Heart right ventricle (tissue), 16 donors: ENCODE data around the gene PCDHGA9. TPM values are rescaled to one million over a fixed set of nuclear protein-coding genes. Genes with fewer than 3 reads are reported as not detected.
"Not testable (repeated sequence)": the region's sequence is repeated elsewhere in the genome, so short reads cannot be mapped to it uniquely, and the experiment has no call there.

Experiments
- ATAC-seq, 8 donors: fragments of 200-7000 bp; cut with Tn5 transposase; one replicate each; pipeline ENCODE4 v1.9.1; 2020; ENCODE audit warnings: mild to moderate bottlenecking in 8 of 8, moderate library complexity in 8 of 8, moderate number of reproducible peaks in 1 of 8
- DNase-seq, 2 donors: peaks; one replicate each; pipeline ENCODE4 v3.0.0-alpha.2; 2020
- H3K27ac ChIP-seq, 10 donors: fragments of 200-600 bp; sonication (generic) in 2 of 10; one replicate each; pipeline versions ENCODE4 v1.5.0 to v1.8.0; 2020 to 2022; ENCODE audit warnings: mild to moderate bottlenecking in 3 of 10
- H3K27me3 ChIP-seq, 7 donors: fragments of 200-600 bp; one replicate each; pipeline ENCODE4 v1.8.0; 2021 to 2022; ENCODE audit warnings: mild to moderate bottlenecking in 2 of 7
- H3K36me3 ChIP-seq, 9 donors: fragments of 200-600 bp; sonication (generic) in 1 of 9; one replicate each; pipeline versions ENCODE4 v1.5.0 to v1.8.0; 2020 to 2022; ENCODE audit warnings: mild to moderate bottlenecking in 2 of 9
- H3K4me1 ChIP-seq, 9 donors: fragments of 200-600 bp; sonication (generic) in 1 of 9; one replicate each; pipeline versions ENCODE4 v1.5.0 to v1.8.0; 2020 to 2022; ENCODE audit warnings: mild to moderate bottlenecking in 4 of 9
- H3K4me3 ChIP-seq, 10 donors: fragments of 200-600 bp; sonication (generic) in 2 of 10; one replicate each; pipeline versions ENCODE4 v1.5.0 to v1.8.0; 2020 to 2022; ENCODE audit warnings: mild to moderate bottlenecking in 7 of 10, moderate library complexity in 2 of 10
- H3K9me3 ChIP-seq, 11 donors: fragments of 200-600 bp in 10 of 11; sonication (generic) in 2 of 11; one replicate each; pipeline versions ENCODE4 v1.5.0 to v1.8.0; 2013 to 2022; ENCODE audit warnings: mild to moderate bottlenecking in 2 of 11, control low read depth in 1 of 11, moderate library complexity in 1 of 11
- WGBS, 2 donors: extraction: QIAGEN DNeasy Blood & Tissue Kit; methylation state at CpG; one replicate each; pipeline ENCODE4 v1.1.7; 2013; ENCODE audit warnings: inconsistent platforms in 1 of 2; 5-methylcytosine and 5-hydroxymethylcytosine counted together
- intact Hi-C, 10 donors: fragments of 100-400 bp; cut with DNase I; formaldehyde crosslinking; loops; one replicate each; pipeline versions ENCODE4 v1.11.1 to v1.14.2; 2022
- polyA plus RNA-seq, 2 donors: library from polyadenylated mRNA; stranded (reverse); fragments of 200-250 nt; gene quantifications; one replicate each; pipeline ENCODE4 v1.2.3, GENCODE V29; 2013
- total RNA-seq, 10 donors: library from RNA; stranded (reverse); fragmentation: NEBNext Ultra II Directional in 3 of 10; extraction: Animal tissue kit (Norgen Biotek cat#: 25700) in 3 of 10; gene quantifications; one replicate each; pipeline versions ENCODE4 v1.2.1 to v1.2.4, GENCODE V29; 2021 to 2023
- TF ChIP-seq, protein P1 (sequence below), 9 donors: fragments of 200-600 bp; sonication (generic) in 2 of 9; IDR thresholded peaks; one replicate each; pipeline versions ENCODE4 v1.5.0 to v1.8.0; 2021 to 2022; ENCODE audit warnings: antibody characterized with exemption in 9 of 9, mild to moderate bottlenecking in 5 of 9, moderate library complexity in 1 of 9
- donor health status: Arrhythmogenic right ventricular cardiomyopathy.
- donor health status: ischemic (EF 13 %, LVEDD 7.1; RV severe dilation, severe dysfunction).
- donor health status: healthy with polysubstance abuse.
- donor health status: DM: no; HTN: yes; CAD: no.
- donor health status: DM: no; HTN: no; CAD: no.
- donor health status: ischemic (EF 25% LVEDD 6.9; RV normal size, moderate dysfunction).
- donor health status: ischemic (EF 25% LVEDD 5.7; RV mildly dilated, moderate dysfunction).
- donor health status: healthy.
- donor health status: DM: yes; HTN: yes; CAD: no.
- donor health status: Ischemic cardiomyopathy.
- donor health status: ischemic (EF 35%, LVEDD 5.7; RV mildly dilated, moderate dysfunction).
- donor health status: nonischemic (EF 11% LVEDD 7.7; RV severe dilation, severe dysfunction).
- donor health status: DM: yes; HTN: yes; CAD: no.
- donor health status: PGD.
- donor health status: ischemic (EF 29% LVEDD 5.4; RV normal size, mild dysfunction).
- donor health status: nonischemic (EF 23%, LVEDD 6.1; RV moderate dilation, normal function).

Gene PCDHGA9
- total and polyA plus RNA-seq, 12 donors: 0.55 to 8.3 (median 6.0) TPM

- Histone ChIP-seq H3K36me3 (peaks cover 0 to 28% (median 3%) of the 10 kb centered on the region in 9 donors), H3K27me3 (peaks cover 0 to 56% (median 0%) of the 10 kb centered on the region in 7 donors), H3K4me1 (peaks cover 0 to 14% (median 0%) of the 10 kb centered on the region in 9 donors), H3K9me3 (peaks cover 0 to 97% (median 65%) of the 10 kb centered on the region in 11 donors), H3K4me3 (no peak overlapping the region), H3K27ac (no peak overlapping the region)
- DNase-seq (no peak), ATAC-seq (no peak)
- TF ChIP-seq, protein P1, sequence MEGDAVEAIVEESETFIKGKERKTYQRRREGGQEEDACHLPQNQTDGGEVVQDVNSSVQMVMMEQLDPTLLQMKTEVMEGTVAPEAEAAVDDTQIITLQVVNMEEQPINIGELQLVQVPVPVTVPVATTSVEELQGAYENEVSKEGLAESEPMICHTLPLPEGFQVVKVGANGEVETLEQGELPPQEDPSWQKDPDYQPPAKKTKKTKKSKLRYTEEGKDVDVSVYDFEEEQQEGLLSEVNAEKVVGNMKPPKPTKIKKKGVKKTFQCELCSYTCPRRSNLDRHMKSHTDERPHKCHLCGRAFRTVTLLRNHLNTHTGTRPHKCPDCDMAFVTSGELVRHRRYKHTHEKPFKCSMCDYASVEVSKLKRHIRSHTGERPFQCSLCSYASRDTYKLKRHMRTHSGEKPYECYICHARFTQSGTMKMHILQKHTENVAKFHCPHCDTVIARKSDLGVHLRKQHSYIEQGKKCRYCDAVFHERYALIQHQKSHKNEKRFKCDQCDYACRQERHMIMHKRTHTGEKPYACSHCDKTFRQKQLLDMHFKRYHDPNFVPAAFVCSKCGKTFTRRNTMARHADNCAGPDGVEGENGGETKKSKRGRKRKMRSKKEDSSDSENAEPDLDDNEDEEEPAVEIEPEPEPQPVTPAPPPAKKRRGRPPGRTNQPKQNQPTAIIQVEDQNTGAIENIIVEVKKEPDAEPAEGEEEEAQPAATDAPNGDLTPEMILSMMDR (IDR thresholded peaks at IDR 0.05): no peak
- 40% methylated on average over 77 of the region's 77 CpGs for WGBS, 2 donors
- intact Hi-C loops: loop anchor here in 1 of 10 donors (5.0 kb wide), 1 partner anchor 37 kb away; the partner anchor contains the start of gene PCDHGB1
Observed at GRCh38 chr5:141389153-141390042, 13.2 kb upstream of the PCDHGA9 start.

- DNase-seq (no peak), ATAC-seq (no peak)
- Histone ChIP-seq H3K4me3 (no peak within 1 kb of the TSS), H3K9me3 (peaks cover 0 to 95% (median 58%) of the 10 kb centered on the region in 11 donors), H3K4me1 (peaks cover 0 to 8% (median 0%) of the 10 kb centered on the region in 9 donors), H3K27me3 (peaks cover 0 to 72% (median 0%) of the 10 kb centered on the region in 7 donors), H3K27ac (no peak within 1 kb of the TSS), H3K36me3 (peaks cover 0 to 28% (median 3%) of the 10 kb centered on the region in 9 donors)
- WGBS, 2 donors: 37 to 40% methylated on average over 38 of the region's 38 CpGs
- intact Hi-C loops: loop anchor here in 1 of 10 donors (5.0 kb wide), 1 partner anchor 40 kb away; the partner anchor contains the start of gene PCDHGB1
- TF ChIP-seq, protein P1 (IDR thresholded peaks at IDR 0.05): peak in 4 of 9 donors; percentile 21 to 31 (median 27)
Observed at GRCh38 chr5:141392429-141393198, 10.0 kb upstream of the PCDHGA9 start, which contains the start of gene PCDHGA8. TSS of gene PCDHGA8 (plus strand) at chr5:141392633. CDS start at chr5:141392814, 181 bp downstream.

DNA sequence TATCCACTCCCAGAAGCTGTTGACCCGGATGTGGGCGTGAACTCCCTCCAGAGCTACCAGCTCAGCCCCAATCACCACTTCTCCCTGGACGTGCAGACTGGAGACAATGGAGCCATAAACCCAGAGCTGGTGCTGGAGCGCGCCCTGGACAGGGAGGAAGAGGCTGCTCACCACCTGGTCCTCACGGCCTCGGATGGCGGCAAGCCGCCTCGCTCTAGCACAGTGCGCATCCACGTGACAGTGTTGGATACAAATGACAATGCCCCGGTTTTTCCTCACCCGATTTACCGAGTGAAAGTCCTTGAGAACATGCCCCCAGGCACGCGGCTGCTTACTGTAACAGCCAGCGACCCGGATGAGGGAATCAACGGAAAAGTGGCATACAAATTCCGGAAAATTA lies 9.3 kb upstream of the PCDHGA9 start:
- no peak for DNase-seq
- intact Hi-C loops: loop anchor here in 1 of 10 donors (5.0 kb wide), 1 partner anchor 41 kb away; the partner anchor contains the start of gene PCDHGB1
- TF ChIP-seq, protein P1 (IDR thresholded peaks at IDR 0.05): no peak
- Histone ChIP-seq H3K27me3 (peaks cover 0 to 74% (median 0%) of the 10 kb centered on the region in 7 donors), H3K9me3 (peaks cover 0 to 95% (median 57%) of the 10 kb centered on the region in 11 donors), H3K36me3 (peaks cover 0 to 28% (median 3%) of the 10 kb centered on the region in 9 donors), H3K4me1 (peaks cover 0 to 8% (median 0%) of the 10 kb centered on the region in 9 donors), H3K27ac (no peak overlapping the region), H3K4me3 (no peak overlapping the region)
- 46 to 54% methylated on average over 21 of the region's 21 CpGs for whole genome bisulfite sequencing, 2 donors
- peak in 1 of 8 donors; percentile 32 for ATAC-seq

GRCh38 chr5:141394401-141395187 lies 8.0 kb upstream of the PCDHGA9 start:
- Histone ChIP-seq H3K36me3 (peaks cover 0 to 30% (median 3%) of the 10 kb centered on the region in 9 donors), H3K27me3 (peaks cover 0 to 73% (median 0%) of the 10 kb centered on the region in 7 donors), H3K9me3 (peaks cover 0 to 94% (median 55%) of the 10 kb centered on the region in 11 donors)
- H3K27ac ChIP-seq, H3K4me1 ChIP-seq, ATAC-seq, DNase-seq, H3K4me3 ChIP-seq: not testable (repeated sequence)
- intact Hi-C loops: loop anchor here in 1 of 10 donors (5.0 kb wide), 1 partner anchor 42 kb away; the partner anchor contains the start of gene PCDHGB1
- 40 to 45% methylated on average over 42 to 44 of the region's 53 CpGs for WGBS, 2 donors
